GM18498 (cell line): ENCODE measurements around the gene SLX4IP.
A peak's percentile ranks its signal among the peaks of the same experiment; 100 is the strongest.

Experiments used
- ATAC-seq: cut with Tn5 transposase; IDR thresholded peaks from one replicate; pipeline ENCODE4 v1.9.1; 2021; ENCODE audit warnings: mild to moderate bottlenecking, moderate library complexity; ENCODE audit not compliant: unreplicated experiment

SLX4IP gene

DNA sequence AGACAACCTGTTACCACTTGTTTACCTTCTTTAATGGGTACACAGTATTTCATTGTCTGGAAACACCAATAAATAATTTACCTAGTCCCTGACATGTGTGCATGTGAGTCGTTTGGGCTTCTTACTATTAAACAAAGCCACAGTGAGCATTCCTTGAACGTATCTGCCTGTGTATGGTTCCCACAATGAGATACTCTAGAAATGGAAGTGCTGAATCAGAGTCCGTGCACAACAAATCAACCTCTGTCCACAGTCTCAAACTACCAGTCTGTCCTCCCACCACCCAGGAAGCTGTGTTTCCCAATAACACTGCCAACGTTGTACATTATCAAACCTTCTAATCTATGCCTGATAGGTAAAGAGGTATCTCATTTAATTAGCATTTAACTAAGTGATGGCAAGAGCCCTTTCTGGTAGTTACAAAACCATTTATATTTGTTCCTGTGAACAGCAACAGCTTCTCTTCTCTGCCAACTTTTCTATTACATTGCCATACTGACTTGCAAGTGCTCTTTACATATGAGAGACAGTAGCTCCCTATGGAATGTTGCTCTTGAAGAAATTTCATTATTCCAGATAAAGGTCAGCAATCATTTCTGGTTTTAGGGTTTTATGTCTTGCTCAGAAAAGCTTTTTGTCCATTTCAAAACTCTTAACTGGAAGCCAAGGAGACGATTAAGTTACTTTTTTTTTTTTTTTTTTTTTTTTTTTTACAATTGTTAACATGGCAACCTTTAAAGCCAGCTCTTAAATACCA is 223.9 kb downstream of the SLX4IP start:
- ATAC-seq: no peak

DNA sequence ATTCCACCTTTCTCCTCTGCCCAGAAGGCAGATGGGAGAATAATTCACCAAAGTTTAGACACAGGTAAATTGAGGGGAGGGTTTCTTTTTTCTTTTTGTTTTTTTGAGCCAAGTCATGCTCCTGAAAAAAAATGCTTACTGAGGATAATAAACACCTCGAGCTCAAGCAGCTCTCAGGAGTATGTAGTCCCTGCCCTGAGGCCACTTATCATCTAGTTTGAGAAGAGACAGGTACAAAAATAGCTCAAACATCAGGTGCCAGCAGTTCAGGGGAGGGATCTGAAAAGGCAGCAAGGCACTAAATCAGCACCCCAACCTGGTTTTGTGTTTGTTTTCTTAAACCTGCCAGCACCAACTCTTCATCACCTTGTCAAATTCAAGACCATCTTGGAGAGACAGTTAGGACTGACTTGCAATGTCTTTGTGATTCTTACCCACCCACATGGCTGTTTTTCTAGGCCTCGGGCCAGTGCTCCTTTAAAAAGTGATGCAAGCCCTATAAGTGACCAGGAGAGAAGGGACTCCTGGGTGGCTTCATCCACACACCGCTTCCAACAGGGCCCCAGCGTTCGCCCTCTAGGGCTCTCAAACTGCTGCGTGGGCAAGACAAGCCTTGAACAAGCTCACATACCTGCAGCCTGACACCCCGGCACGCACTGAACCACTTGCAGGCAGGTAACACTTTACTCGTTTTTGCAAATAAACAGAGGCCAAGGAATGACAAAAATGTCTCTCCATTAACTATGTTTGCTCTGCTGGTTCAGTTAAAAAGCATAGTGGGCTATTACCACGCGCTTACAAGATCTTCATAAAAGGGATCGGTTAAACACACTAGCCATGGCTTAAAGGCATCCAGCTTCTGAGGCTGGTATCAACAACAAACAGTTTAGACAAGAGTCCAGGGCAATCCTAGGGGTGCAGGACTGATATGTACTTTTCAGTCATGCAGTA is 224.8 kb downstream of the SLX4IP start:
- ATAC-seq: no peak

DNA sequence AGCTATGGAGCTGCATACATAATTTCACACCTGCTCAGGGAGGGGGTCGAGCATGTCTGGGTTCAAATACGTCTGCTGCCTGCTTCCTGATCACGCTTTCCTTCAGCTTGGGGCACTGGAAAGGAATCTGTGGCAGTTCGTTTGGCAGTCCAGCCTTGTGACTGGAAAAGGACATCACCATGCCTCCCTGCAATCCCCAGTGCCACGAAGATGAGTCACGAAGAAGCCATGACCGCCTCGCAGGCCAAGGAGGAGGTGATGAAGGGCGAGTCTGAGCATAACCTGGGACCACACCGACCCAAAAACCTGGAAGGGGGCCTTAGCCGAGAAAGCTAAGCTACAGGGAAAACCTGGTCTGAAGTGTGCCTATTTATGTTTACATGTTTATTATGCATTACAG is 225.6 kb downstream of the SLX4IP start:
- no peak for ATAC-seq

DNA sequence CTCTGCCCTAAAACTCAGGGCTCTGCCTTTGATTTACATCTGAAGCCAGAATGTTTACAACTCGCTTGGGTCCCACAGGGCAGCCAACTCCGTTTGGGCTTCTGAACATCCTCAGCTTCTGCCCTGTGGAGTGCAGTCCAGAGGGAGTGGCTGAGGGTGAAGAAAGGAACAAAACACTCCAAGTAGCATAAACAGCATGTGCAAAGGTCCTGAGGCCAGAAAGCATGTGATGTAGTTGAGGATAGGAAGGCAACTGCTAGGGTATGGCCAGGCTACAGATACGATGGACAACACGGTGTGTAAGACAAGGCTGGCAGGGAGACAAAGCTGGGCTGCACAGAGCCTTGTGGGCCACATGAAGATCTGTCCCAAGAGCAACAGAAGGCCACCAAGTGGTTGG is 226.2 kb downstream of the SLX4IP start:
- ATAC-seq: no peak

DNA sequence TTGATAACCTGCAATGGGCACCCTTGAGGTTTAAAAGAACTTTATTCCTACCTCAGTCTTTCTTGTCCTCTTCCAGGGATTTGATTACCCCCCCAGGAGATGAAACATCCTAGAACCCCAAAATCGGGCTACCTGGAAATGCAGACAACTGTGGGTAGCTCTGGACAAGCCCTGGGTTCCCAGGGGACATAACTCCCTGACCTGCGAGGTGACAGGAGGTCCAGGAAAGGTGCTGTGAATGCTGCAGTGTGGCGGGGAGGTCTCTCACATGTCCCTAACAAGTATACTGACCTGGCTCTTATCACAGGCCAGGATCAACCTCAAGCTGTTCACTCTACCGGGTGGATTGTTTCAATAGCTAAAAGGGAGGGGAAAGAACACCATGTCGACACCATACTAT is 227.0 kb downstream of the SLX4IP start:
- no peak for ATAC-seq

DNA sequence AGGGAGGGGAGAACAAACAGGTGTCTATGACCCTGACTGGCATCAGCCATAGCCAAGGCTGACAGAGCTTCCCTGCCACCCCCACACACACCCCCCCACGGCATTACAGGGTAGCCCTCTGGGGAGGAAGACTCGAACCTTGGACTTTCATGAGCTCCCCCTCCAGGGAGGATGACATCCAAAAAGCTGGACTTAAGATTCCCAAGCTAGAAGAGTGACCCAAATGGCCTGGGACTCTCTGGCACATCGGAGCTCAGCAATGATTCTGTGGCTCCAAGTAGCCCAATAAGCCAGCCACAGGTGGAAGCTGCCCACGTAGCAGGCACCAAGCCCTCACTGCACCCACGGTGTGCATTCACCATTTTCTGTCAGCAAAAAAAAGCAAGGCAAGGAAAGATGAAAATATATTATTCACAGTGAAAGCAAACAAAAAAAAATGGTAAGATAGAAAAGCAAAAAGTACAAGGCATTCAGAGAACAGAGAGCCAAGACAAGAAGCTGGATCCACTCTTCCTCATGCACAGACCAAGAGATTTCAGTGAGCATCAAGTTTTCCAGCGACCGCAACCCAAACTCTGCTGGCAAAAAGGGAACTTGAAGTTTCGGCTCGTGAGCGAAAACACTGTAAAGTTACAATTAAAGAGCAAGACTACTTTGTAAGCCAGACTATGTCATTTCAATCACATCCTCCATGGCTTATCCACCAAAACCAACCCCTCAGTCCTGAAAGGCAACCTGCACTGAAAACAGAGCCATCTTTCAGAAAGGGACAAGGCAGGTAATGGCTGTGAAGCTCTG is 227.8 kb downstream of the SLX4IP start:
- no peak for ATAC-seq

DNA sequence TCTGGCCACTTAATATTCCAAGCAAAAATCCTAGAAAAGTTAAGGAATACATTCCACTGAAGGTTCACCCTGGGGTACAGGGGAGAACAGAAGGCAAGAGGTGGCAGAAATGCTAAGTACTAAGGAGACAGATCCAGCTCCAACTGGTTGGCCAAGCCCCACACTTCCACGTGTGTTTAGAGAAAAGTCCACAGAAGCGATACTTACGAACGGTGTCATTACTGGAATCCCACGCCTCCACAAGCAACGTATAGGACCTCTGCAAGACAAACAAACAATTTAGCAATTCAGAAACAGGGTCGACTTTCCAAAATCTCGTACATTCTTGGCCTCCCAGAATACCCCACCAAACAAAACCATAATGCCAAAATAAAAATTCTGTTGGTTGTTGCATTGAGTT is 228.7 kb downstream of the SLX4IP start:
- ATAC-seq: no peak

DNA sequence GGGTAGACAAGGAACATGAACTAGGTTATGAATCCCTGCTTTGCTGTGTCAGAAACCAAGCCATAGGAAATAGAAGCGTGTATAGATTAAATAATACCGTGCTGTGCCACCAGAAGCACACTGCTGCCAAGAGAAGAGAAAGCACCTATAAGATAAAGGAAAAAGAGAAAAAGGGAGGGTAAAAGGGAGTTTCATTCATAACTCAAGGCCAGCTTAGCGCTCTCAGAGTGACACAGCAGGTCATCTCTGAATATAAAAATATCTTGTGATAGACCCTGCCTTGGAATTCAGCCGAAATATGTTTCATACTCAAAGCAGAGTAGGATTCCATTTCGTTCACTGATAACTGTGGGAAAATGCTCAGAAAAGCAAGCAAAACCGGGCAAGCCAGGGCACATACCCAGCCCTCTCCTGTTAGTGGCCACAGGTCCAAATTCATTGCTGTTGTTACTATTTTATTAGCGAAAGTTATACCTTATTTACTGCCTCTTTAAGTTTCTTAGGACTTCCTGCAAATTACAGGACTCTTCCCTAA is 230.0 kb downstream of the SLX4IP start:
- no peak for ATAC-seq

DNA sequence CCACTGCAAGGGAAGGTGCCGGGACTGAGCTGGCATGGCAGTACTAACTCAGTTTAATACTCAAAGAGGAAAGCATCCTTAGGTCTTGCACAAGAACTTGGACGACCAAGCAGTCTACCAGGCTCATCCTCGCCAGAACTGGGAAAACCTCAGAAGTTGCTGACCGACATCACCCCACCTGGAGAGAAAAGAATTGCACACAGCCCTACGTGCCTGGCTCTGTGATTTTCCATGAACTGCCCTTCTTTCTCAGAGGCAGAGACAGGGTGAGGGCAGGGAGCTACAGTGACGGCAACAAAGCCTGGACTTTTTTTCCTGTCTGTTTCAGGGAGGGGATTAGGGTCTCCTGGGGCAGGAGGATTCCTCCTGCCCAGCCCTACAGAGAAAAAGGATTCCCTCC is 230.7 kb downstream of the SLX4IP start:
- ATAC-seq: no peak

DNA sequence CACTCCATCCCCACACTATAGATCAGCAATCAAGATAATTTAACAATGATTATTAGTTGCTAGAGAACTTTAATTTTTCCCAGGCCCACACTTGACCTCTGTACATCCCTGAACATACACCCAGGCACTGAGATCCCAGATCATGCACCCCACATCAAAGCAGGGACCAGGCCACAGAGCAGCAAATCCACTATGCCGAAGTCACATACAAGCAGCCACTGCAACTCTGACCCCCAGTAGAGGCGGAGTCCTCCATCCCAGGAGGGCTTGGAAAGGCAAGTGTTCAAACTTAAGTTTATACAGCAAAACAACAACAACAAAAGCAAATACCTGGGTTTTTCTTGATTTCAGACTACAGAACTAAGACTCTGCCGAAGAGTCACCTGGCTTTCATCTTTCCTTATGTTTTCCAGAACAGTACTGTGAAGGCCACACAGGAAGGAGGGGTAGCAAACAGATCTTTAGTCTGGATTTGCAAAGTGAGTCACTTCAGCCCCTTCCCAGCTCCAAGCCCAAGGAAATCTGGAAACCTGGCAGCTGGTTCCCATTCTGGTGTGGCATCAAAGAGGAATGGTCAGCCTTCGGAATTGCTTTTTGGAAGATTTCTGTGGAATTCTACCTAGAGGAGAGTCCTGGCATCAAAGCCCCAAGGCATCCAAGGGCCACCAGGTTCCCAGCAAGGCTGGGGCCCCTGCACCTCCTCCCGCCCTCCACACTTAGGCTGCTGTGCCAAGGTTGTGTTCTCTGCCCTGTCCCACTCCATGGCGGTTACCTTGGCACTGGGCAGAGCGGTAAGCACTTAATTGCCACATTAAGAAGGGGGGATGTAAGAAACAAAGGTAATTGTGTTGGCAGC is 231.3 kb downstream of the SLX4IP start:
- ATAC-seq: no peak

DNA sequence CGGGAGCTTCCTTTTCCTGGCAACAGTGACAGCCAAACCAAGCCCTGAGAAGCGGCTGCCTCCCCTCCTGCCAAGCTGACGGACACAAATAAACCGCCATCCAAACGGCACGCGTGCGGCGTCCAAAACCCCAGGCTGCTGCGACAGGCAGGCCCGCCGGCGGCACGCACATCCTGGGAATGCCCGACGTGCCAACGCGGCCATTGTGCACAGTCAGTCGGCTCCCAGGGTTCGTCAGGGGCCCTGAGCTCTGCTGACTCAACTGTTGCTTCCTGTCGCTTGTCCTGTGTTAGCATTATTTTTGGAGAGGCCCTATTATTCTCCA is 231.9 kb downstream of the SLX4IP start:
- ATAC-seq: no peak

DNA sequence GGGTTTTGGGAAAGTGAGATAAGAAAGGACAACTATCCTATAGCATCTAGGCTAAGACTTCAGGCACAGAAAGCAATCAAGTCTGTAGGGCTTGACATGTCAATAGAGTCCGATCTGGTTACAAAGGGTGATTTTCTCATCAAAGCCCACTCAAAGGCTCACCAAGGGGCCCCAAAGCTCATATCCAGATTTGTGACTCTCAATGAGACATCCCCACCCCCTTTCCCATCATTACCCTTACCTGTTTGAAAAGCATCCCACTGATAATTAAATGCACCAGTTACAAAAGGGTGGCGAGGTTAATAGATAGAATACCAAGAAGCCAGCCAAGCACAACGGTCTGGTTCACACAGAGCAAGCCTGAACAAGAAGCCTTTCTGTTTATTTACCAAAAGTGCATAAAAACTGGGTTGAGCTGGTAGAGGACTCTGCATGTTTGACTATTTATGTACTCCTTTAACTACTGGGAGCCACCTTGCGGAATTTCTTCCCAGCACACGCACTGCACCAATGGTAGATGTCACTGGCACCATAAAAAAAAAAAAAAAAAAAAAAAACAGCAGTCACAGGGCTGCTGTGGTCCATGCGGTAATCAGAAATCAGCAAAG is 232.6 kb downstream of the SLX4IP start:
- no peak for ATAC-seq

DNA sequence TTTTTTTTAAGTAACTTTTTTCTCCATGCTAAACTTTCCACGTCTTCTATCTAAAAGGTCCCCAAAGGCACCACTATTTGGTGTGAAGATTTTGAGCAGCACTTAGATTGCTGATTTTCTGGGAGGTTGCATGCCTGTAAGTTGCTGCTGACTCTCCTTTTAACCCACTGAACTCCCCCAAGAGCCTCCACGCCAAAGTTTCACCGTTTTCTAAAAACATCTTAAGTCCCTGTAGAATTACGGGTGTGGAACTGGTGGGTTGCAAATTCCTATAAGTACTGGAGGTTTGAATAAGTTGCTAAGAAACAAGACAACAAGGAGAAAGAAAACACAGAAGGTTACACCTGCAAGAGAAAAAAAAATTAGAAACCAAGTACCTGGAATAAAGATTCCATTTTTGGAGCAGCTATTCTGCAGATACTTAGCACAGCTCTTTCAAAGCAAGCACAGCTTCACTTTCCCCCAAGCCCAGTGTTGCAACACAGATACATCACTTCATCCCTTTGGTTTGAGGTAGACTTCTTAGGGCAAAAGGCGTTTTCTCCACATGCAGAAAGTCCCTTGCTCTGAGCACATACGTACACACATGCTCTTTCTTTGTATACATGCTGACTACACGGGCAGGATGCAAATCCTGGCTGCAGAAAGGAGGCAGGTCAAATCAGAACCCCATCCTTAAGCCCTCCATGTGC is 233.7 kb downstream of the SLX4IP start:
- ATAC-seq: no peak

DNA sequence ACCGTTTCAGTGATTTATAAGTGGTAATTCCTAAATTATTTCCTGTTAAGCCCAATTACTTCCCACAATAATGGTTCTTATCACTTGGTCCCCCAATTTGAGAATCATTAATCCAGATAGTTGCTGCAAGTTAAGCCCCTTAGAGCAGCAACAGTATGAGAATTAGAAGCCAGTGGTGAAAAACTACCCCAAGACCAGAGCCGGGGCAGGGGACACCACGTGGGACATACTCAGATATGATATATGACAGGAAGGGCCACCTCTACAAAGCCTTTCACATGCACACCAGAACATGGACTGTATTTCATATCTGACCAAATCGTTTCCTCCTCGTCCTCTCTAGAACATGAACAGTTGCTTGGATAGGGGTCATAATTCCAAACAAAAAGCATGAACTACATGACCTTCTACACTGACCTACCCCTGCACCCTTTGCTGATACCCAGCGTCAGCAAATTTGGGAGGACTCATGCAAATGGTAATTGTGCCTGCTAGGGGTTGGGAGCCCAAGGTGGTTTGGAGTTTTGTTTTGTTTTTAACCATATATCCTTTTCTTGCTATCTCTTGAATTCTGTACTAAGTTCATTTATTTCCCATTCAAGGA is 234.8 kb downstream of the SLX4IP start:
- ATAC-seq: no peak

DNA sequence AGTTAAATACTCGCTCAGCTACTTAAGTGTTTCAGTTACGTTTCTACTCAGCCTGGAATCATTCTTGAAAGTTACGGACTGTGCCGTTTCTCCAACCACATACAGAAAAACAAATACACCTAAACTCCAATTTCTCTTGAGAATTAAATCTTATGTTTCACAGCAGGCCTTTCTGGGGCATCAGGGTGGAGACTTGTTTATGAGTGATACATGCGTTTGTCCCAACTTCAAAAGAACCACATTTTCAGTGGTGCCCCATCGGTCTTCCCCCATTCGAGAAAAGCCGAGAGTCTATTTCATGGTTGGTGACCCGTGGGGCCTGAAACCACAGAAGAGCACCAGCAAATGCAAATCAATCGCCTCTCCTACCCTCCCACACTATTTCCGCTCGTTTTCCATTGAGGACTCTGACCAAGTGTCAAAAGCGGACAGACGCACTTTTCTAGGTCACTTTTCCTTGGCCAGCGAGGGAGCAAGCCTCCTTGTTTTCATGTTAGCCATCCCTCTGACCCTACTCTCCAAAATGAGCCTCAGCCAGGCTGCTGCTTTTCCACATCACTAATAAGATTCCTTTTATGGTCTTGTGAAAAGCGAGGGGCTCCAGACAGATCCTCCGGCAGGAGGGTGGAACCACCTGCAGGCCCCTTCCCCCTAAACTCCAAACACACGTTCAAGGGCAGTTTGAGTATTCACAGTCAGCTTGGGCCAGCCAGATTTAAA is 235.6 kb downstream of the SLX4IP start:
- peak; percentile 27 for ATAC-seq

DNA sequence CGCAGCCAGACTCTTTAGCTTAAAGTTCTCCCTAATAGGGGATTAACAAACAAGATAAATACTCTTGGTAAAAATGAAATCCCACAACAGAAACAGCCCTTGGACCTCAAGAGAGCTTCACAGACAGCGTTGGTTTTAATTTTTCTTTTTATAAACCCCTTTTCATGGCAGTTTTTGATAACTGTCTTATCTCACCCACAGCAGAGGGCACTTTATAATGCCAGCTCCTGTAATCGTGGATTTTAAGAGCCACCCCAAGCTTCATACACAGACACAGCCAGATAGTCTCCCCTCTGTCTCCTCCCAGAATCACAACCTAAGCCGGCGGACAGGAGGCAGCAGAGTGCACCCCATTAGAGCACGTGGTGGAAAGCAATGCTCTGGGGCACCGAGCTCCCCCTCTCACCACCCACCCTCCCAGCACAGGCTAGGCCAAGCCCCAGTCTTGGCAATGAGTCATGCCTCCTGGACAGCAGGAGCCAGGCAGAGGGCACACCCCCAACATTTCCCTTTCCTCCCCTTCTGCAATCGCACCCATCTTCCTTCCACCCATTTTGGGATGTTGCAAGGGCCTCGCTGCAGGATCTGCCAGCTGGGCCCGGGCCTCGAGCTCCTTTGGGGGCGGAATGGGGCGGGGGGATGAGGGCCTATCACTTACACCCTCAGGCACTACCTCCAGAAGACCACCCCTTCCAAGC is 236.3 kb downstream of the SLX4IP start:
- ATAC-seq: peak; percentile 35

DNA sequence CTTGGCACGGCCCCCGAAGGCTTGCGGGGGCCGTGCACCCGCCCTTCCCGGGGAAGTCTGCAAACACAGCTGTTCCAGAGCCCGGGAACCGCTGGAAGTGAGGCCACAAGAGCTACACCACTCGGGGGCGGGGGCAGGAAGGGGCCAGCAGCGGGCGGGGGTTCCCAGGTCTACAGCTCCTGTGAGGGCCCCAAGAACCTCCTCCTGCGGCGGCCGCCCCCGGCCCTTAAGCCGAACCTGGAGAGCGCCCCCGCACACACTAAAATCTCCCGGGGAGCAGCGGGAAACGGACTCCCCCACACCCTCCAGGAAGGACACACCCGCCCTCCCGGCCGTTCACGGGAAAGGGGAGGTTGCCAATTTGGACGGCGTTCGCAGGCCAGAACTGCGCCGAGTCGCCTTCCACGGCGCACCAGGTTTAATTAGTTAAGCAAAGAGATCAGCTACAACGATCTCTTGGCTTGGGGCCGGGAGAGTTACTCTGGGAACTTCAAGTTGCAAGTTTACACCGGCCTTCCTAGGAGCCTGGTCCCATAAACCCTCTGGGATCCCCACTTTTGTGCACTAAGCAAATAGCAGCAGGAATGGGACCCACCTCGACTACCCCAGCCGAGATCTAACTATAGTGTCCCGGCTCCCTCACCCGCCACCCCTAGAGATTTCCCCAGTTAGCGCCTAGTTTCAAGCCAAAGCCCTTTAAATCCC is 237.0 kb downstream of the SLX4IP start:
- no peak for ATAC-seq
